ENCODE results near the gene ECSIT.
"Not testable (repeated sequence)": the region's sequence is repeated elsewhere in the genome, so short reads cannot be mapped to it uniquely, and the experiment has no call there.

Gene ECSIT

DNA sequence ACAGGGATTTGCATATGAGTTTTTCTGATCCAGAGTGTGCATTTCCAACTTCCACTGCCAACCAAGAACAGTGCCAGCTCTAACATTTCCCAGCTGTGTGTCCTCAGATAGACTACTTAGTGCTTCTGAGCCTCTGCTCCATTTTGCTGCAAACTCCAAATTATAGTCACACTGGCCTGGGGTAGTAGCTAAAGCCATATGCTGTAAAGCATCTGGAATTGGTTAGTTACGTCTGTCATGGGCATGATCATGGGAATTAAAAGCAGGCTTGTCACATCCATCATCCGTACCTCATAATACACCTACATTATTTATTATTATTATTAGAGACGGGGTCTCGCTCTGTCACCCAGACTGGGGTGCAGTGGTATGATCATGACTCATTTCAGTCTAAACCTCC lies 55.2 kb downstream of the ECSIT start:
- H3K27ac ChIP-seq: no peak overlapping the region

DNA sequence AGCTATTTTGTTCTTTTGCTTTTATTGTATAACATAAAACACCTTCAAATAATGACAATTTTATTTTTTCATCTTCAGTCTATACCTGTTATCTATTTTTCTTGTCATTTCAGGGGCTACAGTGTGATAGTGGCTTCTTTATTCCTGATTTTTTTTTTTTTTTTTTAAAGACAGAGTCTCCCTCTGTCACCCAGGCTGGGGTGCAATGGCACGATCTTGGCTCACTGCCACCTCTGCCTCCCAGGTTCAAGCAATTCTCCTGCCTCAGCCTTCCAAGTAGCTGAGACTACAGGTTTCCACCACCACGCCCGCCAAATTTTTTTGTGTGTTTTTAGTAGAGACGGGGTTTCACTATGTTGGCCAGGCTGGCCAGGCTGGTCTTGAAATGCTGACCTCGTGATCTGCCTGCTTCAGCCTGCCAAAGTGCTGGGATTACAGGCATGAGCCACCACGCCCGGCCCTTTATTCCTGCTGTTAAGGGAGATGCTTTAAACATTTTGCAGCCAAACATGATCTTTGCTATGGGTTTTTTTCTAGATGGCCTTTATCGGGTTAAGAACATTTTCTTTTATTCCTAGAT lies 60.6 kb downstream of the ECSIT start:
- not testable (repeated sequence) for H3K4me3 ChIP-seq; DNase-seq (ENCODE audit: low spot score); H3K27ac ChIP-seq

More for the DNA sequence above, 55.2 kb downstream of the ECSIT start:
- no peak overlapping the region for H3K4me3 ChIP-seq
- TF ChIP-seq, protein P1, sequence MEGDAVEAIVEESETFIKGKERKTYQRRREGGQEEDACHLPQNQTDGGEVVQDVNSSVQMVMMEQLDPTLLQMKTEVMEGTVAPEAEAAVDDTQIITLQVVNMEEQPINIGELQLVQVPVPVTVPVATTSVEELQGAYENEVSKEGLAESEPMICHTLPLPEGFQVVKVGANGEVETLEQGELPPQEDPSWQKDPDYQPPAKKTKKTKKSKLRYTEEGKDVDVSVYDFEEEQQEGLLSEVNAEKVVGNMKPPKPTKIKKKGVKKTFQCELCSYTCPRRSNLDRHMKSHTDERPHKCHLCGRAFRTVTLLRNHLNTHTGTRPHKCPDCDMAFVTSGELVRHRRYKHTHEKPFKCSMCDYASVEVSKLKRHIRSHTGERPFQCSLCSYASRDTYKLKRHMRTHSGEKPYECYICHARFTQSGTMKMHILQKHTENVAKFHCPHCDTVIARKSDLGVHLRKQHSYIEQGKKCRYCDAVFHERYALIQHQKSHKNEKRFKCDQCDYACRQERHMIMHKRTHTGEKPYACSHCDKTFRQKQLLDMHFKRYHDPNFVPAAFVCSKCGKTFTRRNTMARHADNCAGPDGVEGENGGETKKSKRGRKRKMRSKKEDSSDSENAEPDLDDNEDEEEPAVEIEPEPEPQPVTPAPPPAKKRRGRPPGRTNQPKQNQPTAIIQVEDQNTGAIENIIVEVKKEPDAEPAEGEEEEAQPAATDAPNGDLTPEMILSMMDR (IDR thresholded peaks at IDR 0.05): no peak
- DNase-seq (ENCODE audit: low spot score): no peak

DNA sequence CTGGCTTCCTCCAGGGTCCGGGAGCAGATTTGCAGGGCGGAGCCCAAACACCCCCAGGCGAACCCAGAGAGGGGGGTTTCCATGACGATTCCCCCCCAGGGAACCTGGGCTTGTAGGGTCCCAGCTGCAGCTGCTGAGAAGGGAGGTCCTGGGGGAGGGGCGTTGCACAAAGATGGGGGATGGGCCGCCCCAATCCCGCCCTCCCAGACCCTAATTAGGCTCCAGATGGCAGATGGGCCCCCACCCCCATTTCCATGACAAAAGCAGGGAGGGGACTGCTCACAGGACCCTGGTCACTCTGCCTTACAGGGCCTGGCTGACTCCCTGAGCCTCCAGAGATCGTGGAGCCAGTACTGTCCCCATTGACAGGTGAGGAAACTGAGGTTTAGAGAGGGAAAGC lies 63.3 kb downstream of the ECSIT start:
- TF ChIP-seq, protein P1 (IDR thresholded peaks at IDR 0.05): no peak
- H3K4me3 ChIP-seq: no peak overlapping the region
- H3K27ac ChIP-seq: no peak overlapping the region
- no peak for DNase-seq (ENCODE audit: low spot score)

DNA sequence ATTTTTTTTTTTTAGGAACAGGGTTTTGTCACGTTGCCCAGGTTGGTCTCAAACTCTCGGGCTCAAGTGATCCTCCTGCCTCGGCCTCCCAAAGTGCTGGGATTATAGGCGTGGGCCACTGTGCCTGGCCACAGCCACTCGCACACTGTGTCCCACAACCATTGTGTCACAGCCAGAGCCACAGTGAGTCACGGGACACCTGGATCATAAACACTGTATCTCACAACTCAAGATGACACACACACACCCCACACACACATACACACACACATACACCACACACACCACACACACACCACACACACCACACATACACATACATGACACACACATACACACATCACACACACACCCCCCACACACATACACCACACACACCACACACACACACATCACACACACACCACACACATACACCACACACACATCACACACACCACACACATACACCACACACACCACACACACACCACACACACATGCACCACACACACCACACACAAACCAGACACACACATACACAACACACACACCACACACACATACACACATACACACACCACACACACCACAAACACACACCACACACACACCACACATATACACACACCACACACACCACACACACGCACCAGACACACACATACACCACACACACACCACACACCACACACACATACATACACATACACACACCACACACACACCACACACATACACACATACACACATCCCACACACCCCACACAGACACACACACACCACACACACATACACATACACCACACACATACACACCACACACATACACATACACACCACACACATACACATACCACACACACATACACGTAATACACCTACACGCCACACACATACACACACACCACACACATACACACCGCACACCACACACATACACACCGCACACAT lies 64.3 kb downstream of the ECSIT start:
- DNase-seq (ENCODE audit: low spot score): no peak
- H3K27ac ChIP-seq: no peak overlapping the region
- TF ChIP-seq, protein P1 (IDR thresholded peaks at IDR 0.05): no peak

DNA sequence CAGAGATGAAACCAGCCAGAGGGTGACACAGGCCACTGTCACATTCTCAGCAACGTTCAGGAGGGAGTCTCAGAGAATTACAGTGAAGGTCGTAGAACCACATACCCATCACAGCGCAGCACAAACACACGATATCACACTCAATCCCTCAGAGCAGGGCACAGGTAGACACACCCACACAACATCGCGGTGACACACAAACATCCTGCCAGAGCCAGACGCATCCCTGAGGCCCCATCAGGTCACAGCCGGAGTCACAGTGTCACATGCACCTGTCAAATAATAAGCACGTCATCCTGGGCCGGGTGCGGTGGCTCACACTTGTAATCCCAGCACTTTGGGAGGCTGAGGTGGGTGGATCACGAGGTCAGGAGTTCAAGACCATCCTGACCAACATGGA lies 65.5 kb downstream of the ECSIT start:
- DNase-seq (ENCODE audit: low spot score): no peak
- H3K4me3 ChIP-seq: no peak overlapping the region
- no peak overlapping the region for H3K27ac ChIP-seq
- TF ChIP-seq, protein P1 (IDR thresholded peaks at IDR 0.05): no peak

More for the DNA sequence above, 64.3 kb downstream of the ECSIT start:
- H3K4me3 ChIP-seq: no peak overlapping the region

DNA sequence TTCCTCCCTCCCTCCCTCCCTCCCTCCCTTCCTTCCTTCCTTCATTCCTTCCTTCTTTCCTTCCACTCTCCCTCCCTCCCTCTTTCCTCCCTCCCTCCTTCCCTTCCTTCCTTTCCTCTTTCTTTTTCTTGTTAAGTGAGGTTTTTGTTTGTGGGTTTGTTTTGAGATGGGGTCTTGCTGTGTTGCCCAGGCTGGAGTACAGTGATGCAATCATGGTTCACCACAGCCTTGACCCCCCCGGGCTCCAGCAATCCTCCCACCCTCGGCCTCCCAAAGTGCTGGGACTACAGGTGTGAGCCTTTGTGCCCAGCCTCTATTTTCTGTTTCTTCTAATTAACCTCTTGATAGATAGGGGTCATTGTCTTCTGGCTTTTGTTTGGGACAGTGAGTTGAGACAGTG lies 67.5 kb downstream of the ECSIT start:
- no peak for DNase-seq (ENCODE audit: low spot score)
- Histone ChIP-seq H3K27ac (no peak overlapping the region), H3K4me3 (no peak overlapping the region)
- TF ChIP-seq, protein P1 (IDR thresholded peaks at IDR 0.05): no peak

GRCh38 chr19:11460207-11460606 lies 68.7 kb downstream of the ECSIT start:
- TF ChIP-seq, protein P1 (IDR thresholded peaks at IDR 0.05): no peak
- DNase-seq (ENCODE audit: low spot score): no peak
- H3K4me3 ChIP-seq: no peak overlapping the region
- H3K27ac ChIP-seq: no peak overlapping the region

DNA sequence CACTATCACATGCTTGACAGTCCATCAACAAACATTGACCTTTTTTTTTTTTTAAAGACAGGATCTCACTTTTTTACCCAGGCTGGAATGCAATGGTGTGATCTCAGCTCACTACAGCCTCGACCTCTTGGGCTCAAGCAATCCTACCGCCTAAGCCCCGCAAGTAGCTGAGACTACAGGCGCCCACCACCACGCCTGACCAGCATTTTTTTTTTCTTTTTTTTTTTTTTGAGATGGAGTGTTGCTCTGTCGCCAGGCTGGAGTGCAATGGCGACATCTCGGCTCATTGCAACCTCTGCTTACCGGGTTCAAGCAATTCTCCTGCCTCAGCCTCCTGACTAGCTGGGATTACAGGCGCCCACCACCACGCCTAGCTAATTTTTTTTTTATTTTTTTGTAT lies 70.0 kb downstream of the ECSIT start:
- not testable (repeated sequence) for H3K4me3 ChIP-seq; DNase-seq (ENCODE audit: low spot score); H3K27ac ChIP-seq

Data from coronary artery (tissue), 2 donors.